DOHH2 (cell line): ENCODE results near the gene CASQ1.

Source experiments
- CTCF ChIP-seq: fragments of 200-600 bp; sonication (generic); IDR thresholded peaks from one replicate; pipeline ENCODE4 v1.5.1; 2014; ENCODE audit warnings: antibody characterized with exemption, mild to moderate bottlenecking, low read depth, low read length; ENCODE audit not compliant: poor library complexity, severe bottlenecking
- EZH2phosphoT487 ChIP-seq: fragments of 200-600 bp; sonication (generic); IDR thresholded peaks from 2 replicates; pipeline ENCODE4 v1.6.1; 2017; ENCODE audit warnings: borderline replicate concordance, mild to moderate bottlenecking, antibody characterized with exemption, low read length, moderate library complexity, mixed read lengths

DNA sequence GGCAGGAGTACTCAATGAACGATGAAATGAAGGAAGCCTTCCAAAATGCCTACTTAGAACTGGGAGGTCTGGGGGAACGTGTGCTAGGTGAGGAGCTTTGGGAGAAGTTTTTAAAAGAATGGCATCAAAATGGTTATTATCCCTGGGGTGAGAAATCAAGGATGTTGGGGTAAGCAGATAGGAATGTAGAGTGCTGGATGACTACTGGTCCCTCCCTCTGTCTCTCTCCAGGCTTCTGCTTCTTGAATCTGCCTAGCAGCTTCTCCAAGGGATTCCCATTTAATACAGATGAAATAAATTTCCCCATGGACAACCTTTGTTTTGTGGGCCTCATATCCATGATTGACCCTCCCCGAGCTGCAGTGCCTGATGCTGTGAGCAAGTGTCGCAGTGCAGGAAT is 19.0 kb upstream of the CASQ1 start:
- TF ChIP-seq CTCF (no peak), EZH2phosphoT487 (no peak)
